Stimulated activated CD4-positive, alpha-beta T cell treated with anti-CD3 and anti-CD28 coated beads, Interleukin-2, amount 100 ng/mL, for 24 hours (primary cell): ENCODE measurements around the gene INPP5D.
"Not testable (repeated sequence)": the region's sequence is repeated elsewhere in the genome, so short reads cannot be mapped to it uniquely, and the experiment has no call there.

Experiments used
- DNase-seq, 2 donors: peaks; one replicate each; pipeline ENCODE4 v3.0.0-alpha.2; 2020

INPP5D gene

GRCh38 chr2:233059797-233060500 is at the start of gene INPP5D:
INPP5D (plus strand) TSS chr2:233060342; CDS start chr2:233060479, 137 bp downstream.
- DNase-seq: peak; percentile 68 to 70

GRCh38 chr2:233010569-233011267 is 49.4 kb upstream of the INPP5D start:
- no peak for DNase-seq

- no peak for DNase-seq
These were observed 48.9 kb upstream of the INPP5D start for GRCh38 chr2:233011268-233011650.

DNA sequence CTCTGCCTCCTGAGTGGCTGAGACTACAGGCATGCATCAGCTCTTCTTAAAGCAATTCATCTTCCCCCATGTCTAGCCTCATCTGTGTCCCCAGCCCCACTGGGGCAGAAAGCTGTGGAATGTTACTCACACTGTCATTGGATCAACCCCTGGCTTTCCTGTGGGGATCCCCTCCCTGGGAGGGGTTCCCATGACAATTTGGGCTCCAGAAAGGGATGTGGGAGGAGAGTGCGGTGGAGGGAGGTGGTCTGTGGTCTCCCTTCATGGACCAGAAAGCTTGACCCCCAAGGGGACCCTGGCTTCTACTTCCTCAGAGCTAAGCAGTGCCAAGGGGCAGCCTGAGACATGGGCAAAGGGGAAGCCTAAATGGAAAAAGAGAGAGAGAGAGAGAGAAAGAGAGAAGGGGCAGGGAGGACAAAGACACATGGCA is 48.4 kb upstream of the INPP5D start:
- no peak for DNase-seq

GRCh38 chr2:233012301-233012971 is 47.7 kb upstream of the INPP5D start:
- DNase-seq: no peak

GRCh38 chr2:233013027-233013461 is 47.1 kb upstream of the INPP5D start, which contains the start of gene NGEF:
NGEF (minus strand) TSS chr2:233013256; CDS start chr2:232974890, 38,366 bp downstream.
- DNase-seq: no peak

DNA sequence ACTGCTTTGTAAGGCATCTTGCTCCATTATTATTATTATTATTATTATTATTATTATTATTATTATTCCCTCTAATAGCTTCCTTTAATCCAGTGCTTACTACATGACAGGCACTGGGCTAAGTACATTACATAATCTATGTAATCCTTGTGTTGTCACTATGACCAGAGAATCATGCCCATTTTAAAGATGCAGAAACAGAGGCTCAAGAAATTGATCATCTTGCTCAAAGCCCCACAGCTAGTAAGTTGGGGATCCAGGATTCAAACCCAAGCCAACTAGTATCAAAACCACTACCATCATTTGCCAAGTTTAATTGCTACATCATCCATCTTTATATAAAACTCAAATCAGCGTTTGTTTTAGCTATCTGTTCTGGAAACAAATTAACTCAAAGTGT is 46.5 kb upstream of the INPP5D start:
- no peak for DNase-seq

DNA sequence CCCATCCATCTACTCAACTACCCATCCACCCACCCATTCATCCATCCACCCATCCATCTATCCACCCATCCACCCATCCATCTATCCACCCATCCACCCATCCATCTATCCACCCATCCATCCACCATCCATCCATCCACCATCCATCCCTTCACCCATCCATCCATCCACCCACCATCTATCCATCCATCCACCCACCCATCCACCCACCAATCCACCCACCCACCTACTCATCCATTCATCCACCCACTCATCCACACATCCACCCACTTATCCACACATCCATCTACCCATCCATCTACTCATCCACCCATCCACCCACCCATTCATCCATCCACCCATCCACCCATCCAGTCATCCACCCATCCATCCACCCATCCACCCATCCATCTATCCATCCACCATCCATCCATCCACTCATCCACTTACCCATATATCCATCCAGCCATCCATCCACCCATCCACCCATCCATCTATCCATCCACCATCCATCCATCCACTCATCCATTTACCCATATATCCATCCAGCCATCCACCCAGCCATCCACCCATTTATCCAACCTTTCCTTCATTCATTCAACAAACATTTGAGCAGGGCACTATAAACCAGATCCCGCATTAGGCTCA is 45.0 kb upstream of the INPP5D start:
- DNase-seq: no peak

- DNase-seq: no peak
These were observed 42.2 kb upstream of the INPP5D start for GRCh38 chr2:233017947-233018346.

GRCh38 chr2:233019610-233020009 is 40.5 kb upstream of the INPP5D start:
- not testable (repeated sequence) for DNase-seq

DNA sequence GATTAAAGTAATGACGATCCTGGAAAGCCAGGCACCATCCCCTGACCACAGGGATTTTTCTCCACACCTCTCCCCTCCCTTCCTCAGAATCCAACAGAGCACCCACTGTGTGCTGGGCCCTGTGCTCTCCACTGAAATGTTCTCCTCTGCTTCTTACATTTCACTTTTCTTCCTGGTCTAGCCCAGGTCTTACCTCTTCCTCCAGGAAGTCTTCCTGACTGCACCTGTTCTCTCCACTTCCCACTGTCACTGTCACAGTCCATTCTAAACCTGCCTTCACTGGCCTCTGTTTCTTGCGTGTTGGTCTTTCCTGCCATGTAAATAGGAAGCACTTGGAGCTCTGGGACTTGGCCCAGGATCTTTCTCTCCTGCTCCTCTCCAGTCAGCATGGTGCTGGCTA is 39.7 kb upstream of the INPP5D start:
- DNase-seq: no peak

- no peak for DNase-seq
These were observed 38.4 kb upstream of the INPP5D start for GRCh38 chr2:233021771-233022170.

DNA sequence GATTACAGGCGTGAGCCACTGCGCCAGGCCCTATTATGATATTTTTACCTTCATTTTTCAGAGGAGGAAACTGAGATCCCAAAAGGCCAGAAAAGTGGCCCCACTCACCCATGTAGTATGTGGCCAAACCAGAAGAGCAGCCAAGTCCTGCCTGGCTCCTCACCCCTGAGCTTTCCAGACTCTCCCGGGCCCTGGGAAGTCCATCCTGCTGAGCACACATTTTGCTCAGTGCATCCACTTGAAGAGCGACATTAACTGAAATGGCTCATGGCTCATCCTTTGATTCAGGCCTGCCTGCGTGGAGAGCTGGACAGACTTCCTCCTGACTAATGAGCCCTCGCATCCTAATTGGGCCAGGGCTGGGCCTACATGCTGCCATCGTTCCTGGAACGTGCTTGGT is 37.6 kb upstream of the INPP5D start:
- DNase-seq: no peak

DNA sequence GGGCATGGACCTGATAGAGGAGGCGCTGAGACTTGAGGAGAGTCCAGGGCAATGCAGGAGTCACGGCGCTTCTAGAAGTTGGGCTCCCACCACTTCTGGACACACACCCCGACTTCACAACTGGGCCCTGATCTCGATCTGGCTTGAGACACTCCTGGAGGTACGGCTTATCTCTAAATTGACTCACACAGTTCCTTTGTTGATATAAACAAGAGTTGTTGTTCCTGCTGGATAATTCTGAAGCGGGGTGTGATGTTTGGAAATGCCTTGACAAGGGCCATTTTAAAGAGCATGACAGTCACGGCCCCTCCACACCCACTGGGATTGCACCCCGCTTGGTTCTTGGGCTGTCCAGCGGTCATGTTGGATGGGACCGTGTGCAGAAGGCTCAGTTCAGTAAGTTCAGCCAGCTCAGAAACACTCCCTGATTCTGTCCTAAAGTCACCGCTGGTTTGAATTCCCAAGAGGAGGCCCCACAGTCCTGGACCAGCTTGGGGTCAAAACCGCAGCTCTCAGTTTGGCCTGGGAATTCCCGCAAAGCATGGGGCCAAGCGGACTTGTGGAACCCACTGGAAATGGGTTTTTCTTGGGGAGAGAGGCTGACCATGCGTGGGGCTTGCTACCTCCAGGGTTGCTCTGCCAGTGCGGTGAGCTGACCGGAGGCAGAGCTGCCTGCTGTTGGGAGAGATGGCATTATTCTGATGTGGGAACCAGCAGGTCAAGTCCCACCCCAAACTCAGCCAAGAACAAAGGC is 37.0 kb upstream of the INPP5D start:
- no peak for DNase-seq

- no peak for DNase-seq
These were observed 36.3 kb upstream of the INPP5D start for GRCh38 chr2:233023761-233024410.

GRCh38 chr2:233025706-233026105 is 34.4 kb upstream of the INPP5D start:
- DNase-seq: no peak

DNA sequence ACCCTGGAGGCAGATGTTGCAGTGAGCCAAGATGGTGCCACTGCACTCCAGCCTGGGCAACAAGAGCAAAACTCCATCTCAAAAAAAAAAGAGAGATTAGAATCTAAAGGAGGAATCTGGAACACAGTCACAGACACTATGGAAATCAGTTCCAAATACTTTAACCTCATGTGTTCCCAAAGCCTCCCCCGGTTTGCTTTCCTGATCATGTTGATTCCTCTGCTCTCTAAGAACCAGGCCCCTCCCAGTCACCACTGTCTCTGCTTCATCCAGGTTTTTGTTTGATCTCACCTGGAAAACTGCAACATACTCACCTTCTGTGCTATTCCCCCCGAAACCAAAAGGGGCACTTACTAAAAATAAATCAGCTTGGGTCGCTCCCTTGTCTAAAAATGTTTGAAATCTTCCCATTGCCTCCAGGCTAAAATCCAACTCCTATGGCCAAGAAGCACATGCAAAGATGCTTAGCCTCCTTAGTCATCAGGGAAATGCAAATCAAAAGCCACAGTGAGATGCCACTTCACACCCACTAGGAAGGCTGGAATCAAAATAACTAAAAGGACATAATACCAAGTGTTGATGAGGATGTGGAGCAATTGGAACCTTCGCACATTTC is 33.8 kb upstream of the INPP5D start:
- DNase-seq: no peak

GRCh38 chr2:233029321-233029720 is 30.8 kb upstream of the INPP5D start:
- no peak for DNase-seq

- no peak for DNase-seq
These were observed 28.3 kb upstream of the INPP5D start for GRCh38 chr2:233031556-233032500.
